ENCODE measurements around the gene RGS3.

The RGS3 gene

DNA sequence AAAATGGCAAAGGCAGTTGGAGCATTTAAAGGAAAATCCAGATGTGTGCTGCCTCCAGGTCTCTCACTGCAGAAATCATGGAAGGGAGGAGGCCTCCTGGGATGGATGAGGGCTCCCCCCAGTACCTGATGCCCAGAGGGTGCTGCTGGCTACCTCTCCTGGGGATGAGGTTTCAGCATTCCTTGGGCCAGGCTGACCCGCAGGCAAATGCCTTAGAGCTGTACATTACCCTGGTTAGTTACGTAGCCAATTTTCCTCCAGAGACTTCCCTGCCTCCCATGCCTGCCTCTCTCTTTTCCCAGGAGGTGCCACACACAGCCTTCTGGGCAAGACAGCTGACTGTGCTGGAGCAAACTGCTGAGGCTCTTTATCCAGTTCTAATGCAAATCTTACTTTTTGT is 65.3 kb downstream of the RGS3 start:
- H3K27me3 ChIP-seq (ENCODE audit: insufficient read depth, poor library complexity, severe bottlenecking): no peaks in the 10 kb centered on the region
- no peak overlapping the region for H3K27ac ChIP-seq (replicated peaks)
- no peak for DNase-seq (ENCODE audit: low read depth in 1 of 2, low spot score in 1 of 2)
- TF ChIP-seq GABPA (IDR thresholded peaks at IDR 0.05; ENCODE audit: low read depth) (no peak), SPI1 (IDR thresholded peaks at IDR 0.05; ENCODE audit: borderline replicate concordance, low read depth) (no peak), POLR2AphosphoS5 (IDR thresholded peaks at IDR 0.05; ENCODE audit: low read depth) (no peak), CTCF (IDR thresholded peaks at IDR 0.05; ENCODE audit: insufficient read depth, low read length) (no peak), REST (IDR thresholded peaks at IDR 0.05; ENCODE audit: insufficient replicate concordance, low read depth) (no peak)
- no peak overlapping the region for H3K4me3 ChIP-seq (replicated peaks; ENCODE audit: insufficient read depth, low read length)

DNA sequence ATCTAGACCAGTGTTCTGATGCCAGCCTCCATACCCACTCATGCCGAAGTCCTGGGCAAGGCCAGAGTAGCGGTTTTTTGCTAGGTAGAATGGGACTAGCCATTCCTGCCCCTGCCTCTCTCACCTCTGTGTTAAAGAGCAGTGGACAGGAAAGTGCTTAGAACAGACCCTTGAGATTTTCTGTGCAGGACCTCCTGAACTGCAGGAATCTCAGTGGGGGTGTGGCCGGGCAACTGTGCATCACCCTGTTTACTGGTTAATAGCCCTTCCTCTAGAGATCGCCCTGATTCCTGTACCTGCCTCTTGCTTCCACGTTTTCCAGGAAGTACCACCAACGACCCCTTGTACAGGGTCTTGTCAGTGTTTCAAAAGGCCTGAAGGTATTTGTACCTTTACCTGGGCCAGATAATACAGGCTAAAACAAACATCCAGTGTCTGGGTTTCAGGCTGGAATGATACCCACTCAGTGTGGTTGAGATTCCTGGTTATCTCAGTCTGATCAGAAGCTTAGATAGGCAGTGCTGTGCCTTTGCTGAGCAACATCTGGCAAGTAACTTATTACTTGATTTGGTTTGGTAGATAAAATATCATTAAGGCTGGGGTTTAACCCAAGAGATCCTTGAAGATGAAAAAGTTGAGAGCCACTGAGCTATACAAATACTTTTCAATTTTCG is 65.9 kb downstream of the RGS3 start:
- Histone ChIP-seq H3K27me3 (ENCODE audit: insufficient read depth, poor library complexity, severe bottlenecking) (no peaks in the 10 kb centered on the region), H3K4me3 (replicated peaks; ENCODE audit: insufficient read depth, low read length) (no peak overlapping the region), H3K27ac (replicated peaks) (no peak overlapping the region)
- no peak for DNase-seq (ENCODE audit: low read depth in 1 of 2, low spot score in 1 of 2)
- no peak for TF ChIP-seq REST (IDR thresholded peaks at IDR 0.05; ENCODE audit: insufficient replicate concordance, low read depth)
- TF ChIP-seq SPI1 (IDR thresholded peaks at IDR 0.05; ENCODE audit: borderline replicate concordance, low read depth): no peak
- no peak for TF ChIP-seq CTCF (IDR thresholded peaks at IDR 0.05; ENCODE audit: insufficient read depth, low read length)
- TF ChIP-seq POLR2AphosphoS5 (IDR thresholded peaks at IDR 0.05; ENCODE audit: low read depth): no peak
- TF ChIP-seq GABPA (IDR thresholded peaks at IDR 0.05; ENCODE audit: low read depth): no peak

- Histone ChIP-seq H3K4me3 (replicated peaks; ENCODE audit: insufficient read depth, low read length) (no peak overlapping the region), H3K27ac (replicated peaks) (no peak overlapping the region), H3K27me3 (ENCODE audit: insufficient read depth, poor library complexity, severe bottlenecking) (no peaks in the 10 kb centered on the region)
- DNase-seq (ENCODE audit: low read depth in 1 of 2, low spot score in 1 of 2): no peak
- no peak for TF ChIP-seq GABPA (IDR thresholded peaks at IDR 0.05; ENCODE audit: low read depth)
- TF ChIP-seq REST (IDR thresholded peaks at IDR 0.05; ENCODE audit: insufficient replicate concordance, low read depth): no peak
- no peak for TF ChIP-seq POLR2AphosphoS5 (IDR thresholded peaks at IDR 0.05; ENCODE audit: low read depth)
- no peak for TF ChIP-seq SPI1 (IDR thresholded peaks at IDR 0.05; ENCODE audit: borderline replicate concordance, low read depth)
- TF ChIP-seq CTCF (IDR thresholded peaks at IDR 0.05; ENCODE audit: insufficient read depth, low read length): no peak
These were observed 66.6 kb downstream of the RGS3 start for GRCh38 chr9:113530022-113530635.
